ENCODE results near the gene PUSL1. TPM values are rescaled to one million over a fixed set of nuclear protein-coding genes. Genes with fewer than 3 reads are reported as not detected.

Gene PUSL1
- total and polyA plus RNA-seq, 2 experiments from 2014 or later, result 41.5 to 55.8 TPM

GRCh38 chr1:1344655-1345361 lies 36.4 kb downstream of the PUSL1 start:
- H2AFZ ChIP-seq, result no peak overlapping the region
- H3K79me2 ChIP-seq (replicated peaks; ENCODE audit: insufficient read depth), result peaks cover 14% of the 10 kb centered on the region
- Mint-ChIP-seq H3K27me3 (ENCODE audit: insufficient read depth, low read depth, poor library complexity) (peaks cover 9% of the 10 kb centered on the region), H3K4me1 (peaks cover 13% of the 10 kb centered on the region), H3K9me3 (no peaks in the 10 kb centered on the region; the same call in 2 of the 3 replicates), H3K36me3 (ENCODE audit: low read depth) (peaks cover 18% of the 10 kb centered on the region), H3K27ac (no peak overlapping the region), H3K4me3 (no peak overlapping the region)
- H3K4me2 ChIP-seq, result no peak overlapping the region
- H3K9me2 ChIP-seq (ENCODE audit: insufficient read depth), result no peaks in the 10 kb centered on the region
- no peaks in the 10 kb centered on the region for H3K27me3 ChIP-seq (ENCODE audit: insufficient read depth)
- H4K20me1 ChIP-seq (replicated peaks; ENCODE audit: insufficient read depth), result peaks cover 3% of the 10 kb centered on the region
- H3K36me3 ChIP-seq (ENCODE audit: insufficient read depth), result no peaks in the 10 kb centered on the region
- H3F3A ChIP-seq (replicated peaks; ENCODE audit: low read depth), result peaks cover 15% of the 10 kb centered on the region
- peak; percentile 31 for ATAC-seq
- peaks cover 7% of the 10 kb centered on the region; the same call in 1 of the 2 replicates for H3K4me1 ChIP-seq (ENCODE audit: insufficient read depth)
- no peak for DNase-seq (ENCODE audit: low spot score)
- H3K27ac ChIP-seq (ENCODE audit: low read depth), result no peak overlapping the region
- no peak overlapping the region for H3K4me3 ChIP-seq
- peak; percentile 40 to 59 for TF ChIP-seq CTCF (conservative IDR thresholded peaks at IDR 0.05; ENCODE audit: low read depth in 2 of 2)
- no peak for TF ChIP-seq EZH2phosphoT487 (IDR thresholded peaks at IDR 0.05; ENCODE audit: unreplicated experiment)

GRCh38 chr1:1345384-1345783 lies 37.0 kb downstream of the PUSL1 start:
- no peak for DNase-seq (ENCODE audit: low spot score)
- ATAC-seq, result no peak
- Histone ChIP-seq H3K36me3 (ENCODE audit: insufficient read depth) (no peaks in the 10 kb centered on the region), H3K27me3 (ENCODE audit: insufficient read depth) (no peaks in the 10 kb centered on the region), H3K4me2 (no peak overlapping the region), H2AFZ (no peak overlapping the region), H3K27ac (ENCODE audit: low read depth) (no peak overlapping the region), H3F3A (replicated peaks; ENCODE audit: low read depth) (peaks cover 14% of the 10 kb centered on the region), H3K4me3 (no peak overlapping the region), H3K4me1 (ENCODE audit: insufficient read depth) (peaks cover 7% of the 10 kb centered on the region; the same call in 1 of the 2 replicates), H4K20me1 (replicated peaks; ENCODE audit: insufficient read depth) (peaks cover 3% of the 10 kb centered on the region), H3K9me2 (ENCODE audit: insufficient read depth) (no peaks in the 10 kb centered on the region), H3K79me2 (replicated peaks; ENCODE audit: insufficient read depth) (peaks cover 14% of the 10 kb centered on the region)
- Mint-ChIP-seq H3K4me3 (no peak overlapping the region), H3K36me3 (ENCODE audit: low read depth) (peaks cover 12% of the 10 kb centered on the region), H3K4me1 (peaks cover 13% of the 10 kb centered on the region), H3K9me3 (no peaks in the 10 kb centered on the region; the same call in 2 of the 3 replicates), H3K27ac (no peak overlapping the region), H3K27me3 (ENCODE audit: insufficient read depth, low read depth, poor library complexity) (peaks cover 7% of the 10 kb centered on the region)
- TF ChIP-seq ZNF331 (CRISPR knock-in tag; IDR thresholded peaks at IDR 0.05; ENCODE audit: low read depth) (no peak), CREB1 (CRISPR knock-in tag; IDR thresholded peaks at IDR 0.05; ENCODE audit: low read depth) (no peak)

- H3F3A ChIP-seq (replicated peaks; ENCODE audit: low read depth), result peaks cover 9% of the 10 kb centered on the region
- H3K27ac ChIP-seq (ENCODE audit: low read depth), result no peak overlapping the region
- H3K27me3 ChIP-seq (ENCODE audit: insufficient read depth), result no peaks in the 10 kb centered on the region
- Mint-ChIP-seq H3K4me1 (peaks cover 13% of the 10 kb centered on the region), H3K36me3 (ENCODE audit: low read depth) (peaks cover 6% of the 10 kb centered on the region), H3K4me3 (no peak overlapping the region), H3K27me3 (ENCODE audit: insufficient read depth, low read depth, poor library complexity) (peaks cover 6% of the 10 kb centered on the region), H3K27ac (no peak overlapping the region), H3K9me3 (no peaks in the 10 kb centered on the region; the same call in 2 of the 3 replicates)
- H4K20me1 ChIP-seq (replicated peaks; ENCODE audit: insufficient read depth), result peaks cover 3% of the 10 kb centered on the region
- DNase-seq (ENCODE audit: low spot score) (no peak), ATAC-seq (no peak)
- no peak overlapping the region for H2AFZ ChIP-seq
- H3K9me2 ChIP-seq (ENCODE audit: insufficient read depth), result no peaks in the 10 kb centered on the region
- H3K4me3 ChIP-seq, result no peak overlapping the region
- H3K79me2 ChIP-seq (replicated peaks; ENCODE audit: insufficient read depth), result peaks cover 14% of the 10 kb centered on the region
- H3K4me2 ChIP-seq, result no peak overlapping the region
- peaks cover 7% of the 10 kb centered on the region; the same call in 1 of the 2 replicates for H3K4me1 ChIP-seq (ENCODE audit: insufficient read depth)
- no peaks in the 10 kb centered on the region for H3K36me3 ChIP-seq (ENCODE audit: insufficient read depth)
- TF ChIP-seq ETS1 (IDR thresholded peaks at IDR 0.05) (no peak), EZH2 (IDR thresholded peaks at IDR 0.05; ENCODE audit: low read depth, unreplicated experiment) (no peak), ZNF114 (CRISPR knock-in tag; IDR thresholded peaks at IDR 0.05) (no peak), CREB1 (CRISPR knock-in tag; IDR thresholded peaks at IDR 0.05; ENCODE audit: low read depth) (no peak), JUNB (IDR thresholded peaks at IDR 0.05; ENCODE audit: unreplicated experiment) (no peak), NANOG (IDR thresholded peaks at IDR 0.05; ENCODE audit: borderline replicate concordance) (no peak), EZH2phosphoT487 (IDR thresholded peaks at IDR 0.05; ENCODE audit: unreplicated experiment) (no peak), POLR2AphosphoS5 (IDR thresholded peaks at IDR 0.05; ENCODE audit: low read depth) (no peak), STAT1 (IDR thresholded peaks at IDR 0.05; ENCODE audit: unreplicated experiment) (no peak), ZNF331 (CRISPR knock-in tag; IDR thresholded peaks at IDR 0.05; ENCODE audit: low read depth) (no peak)
Observed at GRCh38 chr1:1345860-1346500, 37.6 kb downstream of the PUSL1 start.

All from GM23338 (cell line).